A549 (cell line): ENCODE data around the gene PTPRG. TPM values are rescaled to one million over a fixed set of nuclear protein-coding genes. Genes with fewer than 3 reads are reported as not detected.

Source experiments
- ATAC-seq, 2 experiments: fragments of 200-7000 bp in 1 of 2; fragments of >200 bp in 1 of 2; cut with Nextera tagmentation in 1 of 2; cut with Tn5 transposase in 1 of 2; 3 replicates each; pipeline versions ENCODE4 v1.8.0 to v1.9.1; 2018 to 2020; ENCODE audit warnings: mild to moderate bottlenecking in 1 of 2, moderate library complexity in 1 of 2
- CTCF ChIA-PET: fragments of 300-600 bp; sonication (Branson Sonifier 250); formaldehyde crosslinking; extraction: SDS; loops from one replicate; lab custom pipeline; 2021; ENCODE audit warnings: antibody characterized with exemption, inconsistent platforms; lab: Yijun Ruan, JAX
- POLR2A ChIA-PET: fragments of 350-600 bp; formaldehyde crosslinking; extraction: SDS; loops from one replicate; lab custom pipeline; 2021; ENCODE audit warnings: antibody characterized with exemption, inconsistent platforms; lab: Yijun Ruan, JAX
- DNase-seq, 2 experiments: peaks; one replicate each; pipeline versions ENCODE4 v3.0.0 to v3.0.0-alpha.2; 2011 to 2016; ENCODE audit warnings: low read depth in 1 of 2, low spot score in 1 of 2
- FAIRE-seq: peaks from 2 replicates; lab custom pipeline; 2011; peaks lifted over from hg19 to GRCh38; lab: Jason Lieb, UNC
- H3K27ac ChIP-seq, 2 experiments: fragments of >200 bp; sonication (Bioruptor Twin); formaldehyde crosslinking; 3 replicates each; pipeline ENCODE4 v1.5.1; 2016 to 2017
- H3K4me1 ChIP-seq: fragments of >200 bp; sonication (Bioruptor Twin); formaldehyde crosslinking; 3 replicates; pipeline ENCODE4 v1.6.1; 2016
- H3K4me2 ChIP-seq: fragments of >200 bp; sonication (Bioruptor Twin); formaldehyde crosslinking; 3 replicates; pipeline ENCODE4 v1.6.1; 2016
- H3K4me3 ChIP-seq: fragments of >200 bp; sonication (Bioruptor Twin); formaldehyde crosslinking; 3 replicates; pipeline ENCODE4 v1.5.1; 2016
- H3K9me3 ChIP-seq: fragments of >200 bp; sonication (Bioruptor Twin); formaldehyde crosslinking; 3 replicates; pipeline ENCODE4 v1.6.1; 2016
- BHLHE40 ChIP-seq: IDR thresholded peaks from 2 replicates; pipeline ENCODE4 v1.6.1; 2012; ENCODE audit warnings: low read depth, low read length, inconsistent platforms
- CBX8 ChIP-seq: fragments of 200-600 bp; sonication (generic); IDR thresholded peaks from 2 replicates; pipeline ENCODE4 v1.6.1; 2016
- E2F6 ChIP-seq: IDR thresholded peaks from 2 replicates; pipeline ENCODE4 v1.6.1; 2012; ENCODE audit warnings: low read depth, borderline replicate concordance
- EHMT2 ChIP-seq: fragments of 200-600 bp; sonication (generic); IDR thresholded peaks from 2 replicates; pipeline ENCODE4 v1.6.1; 2016; ENCODE audit warnings: antibody characterized with exemption, low read depth, mild to moderate bottlenecking, moderate library complexity
- EP300 ChIP-seq, 2 experiments: fragments of >200 bp; sonication (Bioruptor Twin); formaldehyde crosslinking; IDR thresholded peaks; 2 replicates in 1 of 2; 3 replicates in 1 of 2; pipeline ENCODE4 v1.6.1; 2016 to 2017
- ESRRA ChIP-seq: fragments of 150-350 bp; IDR thresholded peaks from 2 replicates; pipeline ENCODE4 v1.6.1; 2014; ENCODE audit warnings: mild to moderate bottlenecking, low read length, borderline replicate concordance
- HEYL ChIP-seq: fragments of 250-450 bp; sonication (Bioruptor Pico); IDR thresholded peaks from 2 replicates; pipeline ENCODE4 v1.8.0; 2021; ENCODE audit warnings: mild to moderate bottlenecking, moderate library complexity
- HOXA7 ChIP-seq: fragments of 250-450 bp; sonication (Bioruptor Pico); IDR thresholded peaks from 2 replicates; pipeline ENCODE4 v1.5.0; 2020; ENCODE audit warnings: mild to moderate bottlenecking, moderate library complexity
- HOXB13 ChIP-seq: fragments of 250-450 bp; sonication (Bioruptor Pico); IDR thresholded peaks from 2 replicates; pipeline ENCODE4 v1.5.0; 2020; ENCODE audit warnings: low read depth, mild to moderate bottlenecking, moderate library complexity
- HOXB5 ChIP-seq: fragments of 250-450 bp; sonication (Bioruptor Pico); IDR thresholded peaks from 2 replicates; pipeline ENCODE4 v1.5.0; 2020; ENCODE audit warnings: mild to moderate bottlenecking, moderate library complexity
- MAFK ChIP-seq: fragments of 450-650 bp; IDR thresholded peaks from 2 replicates; pipeline ENCODE4 v1.6.1; 2014; ENCODE audit not compliant: partially characterized antibody
- MYC ChIP-seq: IDR thresholded peaks from 2 replicates; pipeline ENCODE4 v1.6.1; 2012; ENCODE audit warnings: mild to moderate bottlenecking, inconsistent platforms, low read length, improper control_type of control experiment, borderline replicate concordance
- POLR2A ChIP-seq: IDR thresholded peaks from 2 replicates; pipeline ENCODE4 v1.6.1; 2012; ENCODE audit warnings: mild to moderate bottlenecking, low read length
- POLR2AphosphoS2 ChIP-seq: conservative IDR thresholded peaks from 2 replicates; pipeline ENCODE4 v1.6.1; 2012; ENCODE audit warnings: low read length, improper control_type of control experiment, inconsistent platforms
- RAD21 ChIP-seq, 2 experiments: fragments of >200 bp in 1 of 2; sonication (Bioruptor Twin) in 1 of 2; formaldehyde crosslinking in 1 of 2; IDR thresholded peaks in 1 of 2; conservative IDR thresholded peaks in 1 of 2; 2 replicates in 1 of 2; 3 replicates in 1 of 2; pipeline ENCODE4 v1.6.1; 2012 to 2018; ENCODE audit warnings: inconsistent platforms in 1 of 2
- RNF2 ChIP-seq: fragments of 200-600 bp; sonication (generic); IDR thresholded peaks from 2 replicates; pipeline ENCODE4 v1.6.1; 2016; ENCODE audit warnings: low read depth, mild to moderate bottlenecking, antibody characterized with exemption, moderate library complexity, borderline replicate concordance
- SMC3 ChIP-seq: fragments of >200 bp; sonication (Bioruptor Twin); formaldehyde crosslinking; IDR thresholded peaks from 3 replicates; pipeline ENCODE4 v1.6.1; 2018; ENCODE audit warnings: inconsistent platforms
- ZFP36 ChIP-seq: fragments of 450-650 bp; IDR thresholded peaks from 2 replicates; pipeline ENCODE4 v1.6.1; 2014; ENCODE audit warnings: borderline replicate concordance; ENCODE audit not compliant: partially characterized antibody
- WGBS: methylation state at CpG from one replicate; pipeline ENCODE4 v1.1.6; 2017; ENCODE audit errors: missing lambda C conversion rate; 5-methylcytosine and 5-hydroxymethylcytosine counted together
- polyA plus RNA-seq, 4 experiments: library from polyadenylated mRNA; depleted of rRNA in 3 of 4; stranded (reverse); fragments of >200 nt; fragmentation: RNase III in 1 of 4; extraction: RNeasy Plus Mini Kit Qiagen cat#74134 plus additional on column Dnase treatment in 1 of 4; gene quantifications; 2 replicates in 3 of 4; 3 replicates in 1 of 4; pipeline ENCODE4 v1.2.3, GENCODE V29; 2011 to 2017
- TF ChIP-seq, protein P1 (sequence below): fragments of 200-600 bp; sonication (generic); IDR thresholded peaks from 2 replicates; pipeline ENCODE4 v1.6.1; 2016; ENCODE audit warnings: antibody characterized with exemption, mild to moderate bottlenecking, moderate library complexity

The PTPRG gene
- polyA plus RNA-seq, 2 of the 4 experiments (the other 2 are of a cell fraction), result 4.5 to 4.8 TPM

DNA sequence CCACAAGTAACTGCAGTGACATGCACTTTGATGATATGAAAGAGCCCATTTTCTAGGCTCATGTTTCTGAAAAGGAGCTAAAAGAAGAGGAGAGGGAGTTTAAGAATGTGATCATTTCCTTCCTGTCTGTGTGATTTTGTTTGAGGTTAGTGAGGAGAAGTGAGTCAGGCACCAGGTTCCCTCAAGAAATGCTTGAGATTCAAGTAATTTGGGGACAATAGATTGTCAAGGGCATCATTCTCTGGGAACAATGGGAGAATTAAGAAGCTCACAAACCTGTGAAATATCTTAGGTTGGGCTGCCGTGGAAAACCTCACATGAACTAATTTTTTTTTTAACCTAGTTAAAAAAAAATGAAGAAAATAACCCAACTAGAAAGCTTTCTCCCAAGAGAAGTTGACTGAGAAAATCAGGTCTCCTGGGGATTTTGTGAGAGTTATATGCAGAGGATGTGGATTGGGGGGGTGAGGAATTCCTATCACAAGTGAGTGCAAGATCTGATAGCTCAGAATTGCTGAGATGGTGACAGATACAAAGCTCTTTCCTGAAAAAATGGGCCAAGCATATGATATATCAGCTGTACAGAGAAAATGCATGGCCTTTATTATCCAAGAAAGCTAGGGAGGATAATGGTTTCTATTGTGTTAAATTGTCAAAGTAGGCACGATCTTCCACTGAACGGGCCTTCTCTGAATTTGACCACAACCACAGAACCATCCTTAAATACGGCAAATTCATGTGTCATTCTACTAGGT, 608.7 kb downstream of the PTPRG start (continued):
- TF ChIP-seq, protein P1, sequence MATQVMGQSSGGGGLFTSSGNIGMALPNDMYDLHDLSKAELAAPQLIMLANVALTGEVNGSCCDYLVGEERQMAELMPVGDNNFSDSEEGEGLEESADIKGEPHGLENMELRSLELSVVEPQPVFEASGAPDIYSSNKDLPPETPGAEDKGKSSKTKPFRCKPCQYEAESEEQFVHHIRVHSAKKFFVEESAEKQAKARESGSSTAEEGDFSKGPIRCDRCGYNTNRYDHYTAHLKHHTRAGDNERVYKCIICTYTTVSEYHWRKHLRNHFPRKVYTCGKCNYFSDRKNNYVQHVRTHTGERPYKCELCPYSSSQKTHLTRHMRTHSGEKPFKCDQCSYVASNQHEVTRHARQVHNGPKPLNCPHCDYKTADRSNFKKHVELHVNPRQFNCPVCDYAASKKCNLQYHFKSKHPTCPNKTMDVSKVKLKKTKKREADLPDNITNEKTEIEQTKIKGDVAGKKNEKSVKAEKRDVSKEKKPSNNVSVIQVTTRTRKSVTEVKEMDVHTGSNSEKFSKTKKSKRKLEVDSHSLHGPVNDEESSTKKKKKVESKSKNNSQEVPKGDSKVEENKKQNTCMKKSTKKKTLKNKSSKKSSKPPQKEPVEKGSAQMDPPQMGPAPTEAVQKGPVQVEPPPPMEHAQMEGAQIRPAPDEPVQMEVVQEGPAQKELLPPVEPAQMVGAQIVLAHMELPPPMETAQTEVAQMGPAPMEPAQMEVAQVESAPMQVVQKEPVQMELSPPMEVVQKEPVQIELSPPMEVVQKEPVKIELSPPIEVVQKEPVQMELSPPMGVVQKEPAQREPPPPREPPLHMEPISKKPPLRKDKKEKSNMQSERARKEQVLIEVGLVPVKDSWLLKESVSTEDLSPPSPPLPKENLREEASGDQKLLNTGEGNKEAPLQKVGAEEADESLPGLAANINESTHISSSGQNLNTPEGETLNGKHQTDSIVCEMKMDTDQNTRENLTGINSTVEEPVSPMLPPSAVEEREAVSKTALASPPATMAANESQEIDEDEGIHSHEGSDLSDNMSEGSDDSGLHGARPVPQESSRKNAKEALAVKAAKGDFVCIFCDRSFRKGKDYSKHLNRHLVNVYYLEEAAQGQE, result no peak
- no peak for TF ChIP-seq E2F6
- no peak for TF ChIP-seq POLR2AphosphoS2
- no peak for TF ChIP-seq EHMT2

GRCh38 chr3:62171789-62172188, 610.4 kb downstream of the PTPRG start:
- 40% methylated on average over 2 of the region's 2 CpGs for WGBS
- ChIA-PET CTCF (no interaction called here), POLR2A (no interaction called here)

GRCh38 chr3:62172199-62172598, 610.8 kb downstream of the PTPRG start:
- TF ChIP-seq HEYL (CRISPR knock-in tag), result no peak
- TF ChIP-seq E2F6, result no peak
- no peak for TF ChIP-seq HOXA7 (CRISPR knock-in tag)
- TF ChIP-seq HOXB13 (CRISPR knock-in tag), result no peak
- no peak for TF ChIP-seq RNF2
- no peak for TF ChIP-seq POLR2AphosphoS2
- no peak for TF ChIP-seq MYC
- TF ChIP-seq CBX8, result no peak
- no peak for TF ChIP-seq HOXB5 (CRISPR knock-in tag)
- no peak for TF ChIP-seq POLR2A
- no peak for TF ChIP-seq EP300 (IDR thresholded peaks at IDR 0.05)
- no peak for TF ChIP-seq RAD21 (conservative IDR thresholded peaks at IDR 0.05 in 1 of 2, IDR thresholded peaks at IDR 0.05 in 1 of 2)
- no peak for TF ChIP-seq SMC3
- TF ChIP-seq BHLHE40, result no peak
- TF ChIP-seq ESRRA, result no peak
- no peak for TF ChIP-seq ZFP36
- DNase-seq, result no peak
- WGBS, result 65% methylated on average over 1 of the region's 1 CpG
- Histone ChIP-seq H3K4me2 (no peak overlapping the region), H3K4me1 (no peaks in the 10 kb centered on the region), H3K9me3 (no peaks in the 10 kb centered on the region), H3K4me3 (no peak overlapping the region), H3K27ac (no peak overlapping the region)
- POLR2A ChIA-PET, result no interaction called here
- FAIRE-seq, result no peak
- CTCF ChIA-PET, result no interaction called here
- ATAC-seq, result no peak

More at GRCh38 chr3:62171789-62172188, 610.4 kb downstream of the PTPRG start:
- no peaks in the 10 kb centered on the region for H3K4me1 ChIP-seq
- DNase-seq (no peak), ATAC-seq (no peak), FAIRE-seq (no peak)
- no peaks in the 10 kb centered on the region for H3K9me3 ChIP-seq
- no peak overlapping the region for H3K4me2 ChIP-seq
- H3K27ac ChIP-seq, result no peak overlapping the region
- TF ChIP-seq MAFK (peak; percentile 32), RAD21 (conservative IDR thresholded peaks at IDR 0.05 in 1 of 2, IDR thresholded peaks at IDR 0.05 in 1 of 2) (no peak)
- H3K4me3 ChIP-seq, result no peak overlapping the region
